CD4-positive, alpha-beta T cell treated with Interleukin-6 for 4 hours (primary cell): ENCODE data around the gene PRR5L.
A peak's percentile ranks its signal among the peaks of the same experiment; 100 is the strongest.
"Not testable (repeated sequence)": the region's sequence is repeated elsewhere in the genome, so short reads cannot be mapped to it uniquely, and the experiment has no call there.

Experiments used
- DNase-seq: peaks from one replicate; pipeline ENCODE4 v3.0.0-alpha.2; 2020; ENCODE audit warnings: mixed read lengths

PRR5L gene

DNA sequence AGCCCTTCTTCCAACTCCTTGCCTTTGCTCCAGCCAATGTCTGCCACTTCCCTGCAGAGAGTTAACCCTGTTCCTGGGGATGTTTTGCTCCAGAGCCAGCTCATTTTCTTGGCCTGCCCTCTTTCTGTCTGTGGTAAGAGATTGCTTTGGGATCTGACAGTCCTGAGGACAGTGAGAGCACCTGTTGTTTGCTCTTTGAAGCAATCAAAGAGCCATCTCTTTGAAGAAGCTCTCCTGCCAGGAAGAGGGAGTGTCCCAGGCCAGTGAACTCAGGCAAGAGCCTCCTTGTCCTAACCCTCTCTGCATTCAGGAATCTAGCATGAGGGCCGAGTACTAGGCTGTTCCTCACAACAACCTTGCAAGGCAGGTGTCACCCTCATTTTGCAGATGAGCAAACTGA is 171.8 kb downstream of the PRR5L start:
- DNase-seq = no peak

DNA sequence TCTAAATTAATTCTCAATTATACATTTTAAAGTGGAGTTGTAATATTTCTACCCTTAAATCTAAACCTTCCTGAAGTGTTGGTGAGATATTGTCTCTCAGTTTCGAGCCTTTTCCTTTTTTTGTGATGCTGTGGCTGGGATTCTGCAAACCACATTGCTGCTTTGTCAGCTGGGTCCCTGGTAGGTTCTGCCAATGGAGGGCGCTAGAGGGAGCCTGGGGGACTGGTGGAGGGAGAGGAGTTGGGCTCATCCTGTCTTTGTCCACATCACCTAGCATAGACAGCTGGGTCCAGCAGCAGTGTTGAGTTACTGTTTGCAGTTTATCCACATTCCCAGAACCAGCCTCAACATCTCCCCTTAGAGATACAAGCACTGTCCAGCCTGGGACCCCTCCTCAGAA is 173.0 kb downstream of the PRR5L start:
- no peak for DNase-seq

DNA sequence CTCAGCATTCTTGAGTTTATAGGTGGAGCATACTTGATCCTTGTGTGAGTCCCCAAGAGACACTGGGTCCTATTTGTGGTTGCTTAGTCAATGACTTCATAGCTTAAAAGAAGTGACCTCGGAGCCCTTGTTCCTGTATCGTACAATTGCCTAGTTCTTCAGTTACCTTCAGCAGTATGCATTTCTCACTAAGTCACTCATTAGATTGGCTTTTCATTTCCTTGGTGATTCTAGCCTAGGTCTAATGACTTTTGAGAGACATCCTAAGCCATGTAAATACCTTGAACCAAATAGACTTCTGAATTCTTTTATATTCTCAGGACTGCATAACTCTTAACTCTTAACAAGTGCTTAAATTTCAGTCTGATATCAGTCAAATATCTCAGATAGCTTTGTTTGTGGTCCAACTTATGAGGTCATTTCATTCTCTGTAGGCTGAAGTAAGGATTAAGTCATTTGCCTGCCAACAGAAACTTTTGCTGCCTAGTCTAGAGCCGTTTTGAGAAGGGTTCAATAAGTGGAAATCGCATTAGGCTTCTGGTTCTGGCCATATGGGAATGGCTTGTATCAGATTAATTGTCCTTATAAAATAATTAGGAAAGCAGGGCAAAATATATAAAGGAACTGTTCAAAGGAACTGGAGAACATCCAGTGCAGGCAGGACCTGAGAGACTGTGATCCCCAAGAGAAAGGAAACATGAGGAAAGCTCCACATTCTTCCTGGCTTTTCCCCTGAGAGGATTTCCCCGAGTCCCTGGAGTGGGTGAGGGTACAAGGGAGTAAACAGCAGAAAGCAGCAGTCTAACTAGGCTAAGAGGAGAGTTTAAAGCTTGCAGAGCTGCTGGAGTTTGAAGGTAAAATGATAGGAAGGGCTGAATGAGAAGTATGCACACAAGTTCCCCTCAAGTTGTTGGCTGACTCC is 174.1 kb downstream of the PRR5L start:
- DNase-seq = no peak

DNA sequence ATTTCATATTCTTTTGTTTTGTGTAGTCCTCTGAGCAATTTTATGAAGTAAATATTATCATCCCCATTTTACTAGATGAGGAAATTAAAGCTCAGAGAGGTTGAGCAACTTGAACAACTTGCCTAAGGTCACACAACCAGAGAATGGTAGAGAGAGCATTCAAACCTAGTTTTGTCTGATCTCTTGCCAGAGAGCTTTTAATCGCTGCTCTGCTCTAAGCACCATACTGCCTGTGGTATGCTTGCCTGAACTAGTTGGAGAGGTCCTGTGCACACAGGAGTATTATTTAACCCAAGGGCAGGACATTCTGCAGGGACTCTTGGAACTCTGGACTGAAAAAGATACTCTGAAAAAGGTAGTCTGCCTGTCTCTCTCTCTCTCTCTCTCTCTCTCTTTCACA is 175.5 kb downstream of the PRR5L start:
- no peak for DNase-seq

DNA sequence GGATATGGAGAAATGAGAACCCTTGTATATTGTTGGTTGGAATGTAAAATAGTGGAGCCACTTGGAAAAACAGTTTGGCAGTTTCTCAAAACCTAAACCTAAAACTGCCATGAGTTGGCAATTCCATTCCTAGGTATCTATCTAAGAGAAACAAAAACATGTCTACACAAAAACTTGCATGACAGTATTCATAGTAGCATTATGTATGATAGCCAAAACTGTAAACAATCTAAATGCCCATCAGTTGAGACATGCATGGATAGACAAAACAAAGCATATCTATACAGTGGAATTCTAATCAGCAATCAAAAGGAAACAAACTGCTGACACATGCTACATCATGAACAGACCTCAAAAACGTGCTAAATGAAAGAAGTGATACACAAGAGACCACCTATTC is 179.1 kb downstream of the PRR5L start:
- no peak for DNase-seq

DNA sequence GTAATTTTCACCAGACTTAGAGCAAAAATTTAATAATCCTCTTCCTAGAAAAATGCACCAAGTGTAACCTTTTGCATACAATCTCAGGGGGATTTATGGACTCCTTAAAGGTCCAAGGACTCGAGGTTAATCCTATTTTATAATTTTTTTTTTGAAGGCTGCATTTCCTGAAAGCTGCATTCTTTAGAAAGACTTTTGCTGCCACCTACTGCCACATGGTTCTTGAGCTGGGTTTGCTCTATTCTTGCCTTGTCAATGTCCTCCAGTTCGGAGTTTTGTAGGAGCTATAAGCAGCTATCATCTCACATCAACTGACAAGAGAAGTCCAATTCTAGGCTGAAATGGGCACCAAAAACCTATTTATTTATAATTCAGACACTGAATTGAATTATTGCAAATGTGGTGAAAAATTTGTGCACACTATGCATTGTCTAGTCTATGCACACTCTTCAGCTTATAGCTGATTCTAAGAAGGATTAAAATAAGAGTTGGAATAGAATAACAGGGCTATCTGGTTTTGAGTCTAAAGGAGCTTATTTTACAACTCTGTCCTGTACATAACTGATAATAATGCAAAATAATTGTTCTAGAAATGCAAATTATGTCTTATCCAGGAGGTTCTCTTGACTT is 182.7 kb downstream of the PRR5L start:
- DNase-seq = peak; percentile 37

DNA sequence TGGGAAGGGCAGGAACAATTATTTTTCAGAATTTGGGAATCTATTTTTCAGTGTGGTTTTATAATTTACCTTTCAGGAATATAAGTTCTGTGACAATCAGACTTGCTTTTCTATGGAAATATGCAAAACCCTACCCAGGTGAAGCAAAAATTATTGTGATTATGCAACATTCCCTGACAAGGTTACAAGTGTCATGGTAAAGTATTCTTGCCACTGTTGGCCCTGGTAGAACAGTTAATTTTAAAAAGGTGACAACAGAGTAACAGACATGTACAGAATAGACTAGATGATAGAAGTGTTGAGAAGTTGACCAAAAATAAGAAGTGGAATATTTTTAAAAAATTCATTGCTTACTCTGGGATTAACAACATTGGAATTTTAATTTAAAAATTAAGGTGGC is 184.7 kb downstream of the PRR5L start:
- DNase-seq = no peak

DNA sequence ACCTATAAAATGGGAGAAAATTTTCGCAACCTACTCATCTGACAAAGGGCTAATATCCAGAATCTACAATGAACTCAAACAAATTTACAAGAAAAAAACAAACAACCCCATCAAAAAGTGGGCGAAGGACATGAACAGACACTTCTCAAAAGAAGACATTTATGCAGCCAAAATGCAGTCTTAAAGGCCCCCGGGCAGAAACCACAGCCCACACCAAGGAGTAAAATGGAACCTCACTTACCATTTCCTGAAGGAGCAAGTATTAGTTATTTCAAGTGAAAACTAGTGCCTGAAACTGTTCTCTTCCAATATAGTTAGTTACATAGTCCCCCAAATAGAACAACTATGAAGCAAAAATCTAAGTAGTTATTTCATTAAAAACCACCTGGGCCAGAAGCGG is 187.0 kb downstream of the PRR5L start:
- DNase-seq = not testable (repeated sequence)

DNA sequence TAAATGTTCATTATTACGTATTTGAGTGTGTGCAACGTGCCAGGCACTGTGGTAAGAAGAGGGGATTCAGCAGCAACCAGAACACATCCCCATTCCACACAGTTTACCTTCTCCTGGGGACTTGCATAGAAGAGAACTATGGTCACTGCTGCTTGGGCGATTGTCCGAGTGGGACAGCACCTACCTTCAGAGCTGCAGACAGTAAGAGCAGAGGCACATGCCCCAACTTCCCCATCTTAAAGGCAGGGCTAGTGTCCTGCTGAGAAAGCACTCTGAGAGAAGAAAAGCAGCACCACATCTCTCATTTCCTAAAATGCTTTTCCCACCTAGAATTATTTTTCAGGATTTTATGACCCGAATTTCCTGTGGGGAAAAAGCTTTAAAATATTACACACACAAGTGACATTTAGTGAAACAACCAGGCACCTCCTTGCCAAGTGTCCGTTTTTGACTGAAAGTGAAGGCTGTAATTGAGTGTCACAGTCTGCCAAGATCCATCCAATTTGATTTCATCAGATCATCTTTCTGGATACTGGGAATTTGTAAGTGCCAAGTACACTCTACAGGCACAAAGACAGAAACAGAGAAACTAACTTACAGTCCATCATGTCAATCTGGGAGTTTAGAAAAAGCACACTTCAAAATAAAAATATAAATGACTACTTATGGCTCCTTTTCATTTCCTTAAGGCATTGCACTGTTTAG is 189.4 kb downstream of the PRR5L start:
- no peak for DNase-seq

DNA sequence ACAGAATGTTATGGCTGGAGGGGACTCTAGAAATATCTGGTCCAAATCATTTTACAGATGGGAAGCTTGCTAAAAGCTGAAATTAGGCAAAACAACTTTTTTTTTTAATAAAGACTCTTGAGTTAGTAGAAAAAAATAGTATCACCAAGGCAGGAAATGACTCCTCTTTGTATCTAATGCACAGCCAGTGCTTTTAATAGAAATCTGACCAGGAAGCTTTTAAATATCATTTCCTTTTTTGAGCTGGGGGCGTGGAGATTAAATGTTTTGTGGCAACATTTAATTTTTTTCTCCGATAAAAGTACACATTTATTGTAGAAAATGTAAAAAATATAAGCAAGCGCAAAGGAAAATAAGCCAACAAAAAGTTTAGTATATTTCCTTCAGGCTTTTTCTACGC is 191.5 kb downstream of the PRR5L start:
- no peak for DNase-seq

DNA sequence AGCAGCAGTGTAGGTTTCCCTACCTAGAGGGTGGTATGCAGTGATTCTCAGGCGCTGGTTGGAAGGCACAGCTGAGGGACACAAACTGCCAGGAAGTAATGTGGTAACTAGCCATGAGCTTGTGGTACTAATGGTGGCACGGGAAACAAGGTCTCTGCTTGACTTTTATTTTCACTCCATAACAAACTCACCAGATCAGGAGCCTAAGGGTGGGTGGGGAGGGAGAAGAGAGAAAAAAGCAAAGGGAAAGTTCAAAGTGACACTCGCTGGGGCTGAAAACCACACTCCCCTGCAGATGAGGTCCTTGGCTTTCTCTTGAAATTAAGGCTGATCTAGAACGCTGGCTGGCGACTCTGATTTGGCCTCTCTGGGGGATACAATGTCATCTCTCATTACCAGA is 192.0 kb downstream of the PRR5L start:
- DNase-seq = no peak

DNA sequence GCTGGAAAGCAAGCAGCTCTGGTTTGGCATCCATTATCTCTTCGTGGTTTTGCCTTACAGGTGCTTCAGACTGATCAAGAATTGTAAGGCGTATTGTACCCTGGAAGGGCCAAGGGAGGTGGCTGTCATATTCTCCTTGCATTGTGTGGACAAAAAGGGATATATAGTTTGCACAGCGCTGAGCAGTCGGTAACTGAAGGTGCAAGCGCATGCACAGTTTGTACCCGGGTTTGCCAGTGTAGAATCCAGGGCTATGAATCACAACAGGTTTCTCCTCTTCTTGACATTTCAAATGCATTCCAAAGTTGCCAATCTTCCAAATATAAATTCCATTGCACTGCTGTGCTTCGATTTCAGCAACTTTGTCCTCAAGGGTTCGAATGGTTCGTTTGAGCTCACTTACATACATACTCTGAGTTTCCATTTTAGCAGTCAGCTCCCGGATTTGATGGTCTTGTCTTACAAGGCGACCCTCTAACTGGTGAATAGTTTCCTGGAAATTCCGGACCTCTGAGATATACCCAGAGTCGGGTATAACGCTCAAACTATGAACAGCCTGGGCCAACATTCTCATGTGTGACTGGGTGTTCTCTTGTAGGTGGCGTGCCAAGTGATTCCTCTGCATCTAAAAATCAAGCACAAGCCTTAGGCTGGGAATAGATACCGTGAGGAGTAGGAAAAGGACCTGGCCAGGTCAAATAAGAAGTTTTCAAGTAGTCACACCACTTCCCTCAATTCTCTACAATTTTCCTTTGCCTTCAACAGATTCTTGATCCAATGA is 194.1 kb downstream of the PRR5L start:
- DNase-seq = no peak

DNA sequence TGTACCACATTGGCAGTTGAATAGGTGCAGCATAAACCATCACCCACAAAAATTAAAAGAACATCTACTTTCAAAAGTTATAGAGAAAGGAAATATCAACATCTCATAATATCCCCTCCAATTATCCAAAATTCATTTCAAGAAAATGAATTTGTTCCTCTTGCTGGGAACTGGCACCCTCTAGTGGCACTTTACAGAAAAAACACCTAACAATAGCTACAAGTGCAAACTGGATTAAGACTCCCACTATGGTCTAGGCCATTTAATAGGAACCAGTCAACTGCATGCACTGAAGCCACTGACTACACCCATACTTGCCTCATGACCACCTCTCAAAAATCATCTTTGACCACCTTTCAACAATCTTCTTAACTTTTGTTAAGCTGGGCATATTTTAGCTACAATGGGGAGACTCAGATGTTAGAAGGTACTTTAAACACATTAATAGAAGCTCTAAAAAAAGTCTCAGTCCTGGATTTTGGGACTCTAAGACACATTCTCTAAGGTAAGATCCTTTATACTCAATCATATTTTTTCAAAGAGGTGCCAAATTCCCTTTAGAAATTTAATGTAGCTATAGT is 196.7 kb downstream of the PRR5L start:
- DNase-seq = peak; percentile 28

DNA sequence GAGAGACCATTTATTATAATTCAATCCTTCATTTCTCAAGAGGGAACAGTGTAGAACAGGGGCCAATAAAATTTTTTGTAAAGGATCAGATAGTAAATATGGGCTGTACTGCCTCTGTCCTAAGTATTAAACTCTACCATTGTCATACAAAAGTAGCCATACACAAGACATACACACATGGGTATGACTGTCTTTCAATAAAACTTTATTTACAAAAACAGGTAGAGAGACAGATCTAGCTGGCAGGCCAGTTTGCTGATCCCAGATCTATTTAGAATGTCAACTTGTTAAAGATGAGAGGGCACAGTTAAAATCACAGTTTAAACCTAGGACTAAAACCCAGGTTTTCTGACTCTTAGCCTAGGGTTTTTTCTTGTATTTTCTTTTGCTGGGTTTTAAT is 197.2 kb downstream of the PRR5L start:
- no peak for DNase-seq

DNA sequence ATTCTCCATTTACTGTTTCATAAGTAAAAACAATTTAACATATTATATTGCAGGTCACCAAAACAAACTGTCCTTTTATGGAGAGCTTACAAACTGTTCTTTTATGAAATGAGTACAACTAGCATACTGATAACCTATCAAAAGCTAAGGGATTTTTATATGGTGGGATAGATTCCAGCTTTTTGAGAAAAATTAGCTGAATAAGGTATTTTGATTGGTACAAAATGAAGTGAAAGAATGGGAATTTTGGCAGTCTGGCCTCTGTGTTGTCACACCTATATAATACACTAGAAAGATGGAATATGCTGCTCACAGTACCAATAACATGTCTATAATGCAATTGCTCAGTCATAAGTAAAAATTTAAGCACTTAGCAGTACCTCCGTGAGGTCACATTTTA is 202.6 kb downstream of the PRR5L start:
- DNase-seq = no peak

DNA sequence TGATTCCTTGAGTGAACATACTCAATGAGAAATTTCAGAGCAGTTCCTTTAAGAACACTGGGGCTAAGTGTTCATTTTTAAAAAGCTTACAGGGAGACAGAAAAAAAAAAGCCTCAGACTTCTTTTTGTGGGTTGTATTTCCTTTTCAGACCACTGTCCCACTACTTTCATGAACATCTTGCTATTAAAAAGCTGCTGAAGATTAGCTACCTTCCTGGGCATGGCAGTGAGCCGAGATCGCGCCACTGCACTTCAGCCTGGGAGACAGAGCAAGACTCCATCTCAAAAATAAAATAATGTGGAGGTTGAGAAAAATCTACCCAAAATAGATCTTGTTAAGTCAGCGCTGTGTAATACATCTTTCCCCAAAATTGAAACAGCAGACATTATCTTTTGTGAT is 203.2 kb downstream of the PRR5L start:
- DNase-seq = no peak

DNA sequence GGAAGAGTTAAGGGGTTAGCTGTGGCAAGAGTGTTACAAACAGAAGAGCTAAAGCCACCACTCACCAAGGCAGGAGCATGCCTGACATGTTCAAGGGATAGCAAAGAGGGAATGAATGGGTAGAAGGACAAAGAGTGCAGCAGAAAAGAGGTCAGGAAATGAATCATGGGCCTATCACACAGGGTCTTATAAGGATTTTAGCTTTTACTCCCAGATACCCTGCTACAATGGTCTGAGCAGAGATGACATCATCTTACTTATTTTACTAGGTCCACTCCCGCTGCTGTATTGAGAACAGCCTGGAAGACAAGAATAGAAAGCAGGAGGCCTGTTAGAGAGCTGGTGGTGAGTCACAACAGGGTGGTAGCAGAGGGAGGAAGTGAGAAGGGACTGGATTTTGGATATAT is 204.2 kb downstream of the PRR5L start:
- DNase-seq = no peak

DNA sequence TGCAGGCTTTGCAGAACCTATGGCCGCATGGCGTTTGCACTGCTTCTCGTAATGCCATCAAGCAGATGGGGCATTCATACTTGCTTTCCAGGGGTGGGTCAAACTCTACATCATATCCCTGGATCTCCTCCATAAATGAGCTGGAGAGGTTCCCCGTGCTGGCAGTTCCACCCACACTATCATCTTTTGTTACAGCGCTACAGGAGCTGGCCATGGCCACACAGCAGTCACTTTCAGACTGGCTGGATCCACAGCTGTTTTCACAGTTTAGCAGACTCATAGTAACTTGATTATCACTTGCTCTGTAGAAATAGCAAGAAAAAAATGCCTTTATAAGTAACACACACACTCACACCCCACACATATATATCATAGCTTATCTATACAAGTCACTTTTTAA is 205.1 kb downstream of the PRR5L start:
- DNase-seq = no peak

DNA sequence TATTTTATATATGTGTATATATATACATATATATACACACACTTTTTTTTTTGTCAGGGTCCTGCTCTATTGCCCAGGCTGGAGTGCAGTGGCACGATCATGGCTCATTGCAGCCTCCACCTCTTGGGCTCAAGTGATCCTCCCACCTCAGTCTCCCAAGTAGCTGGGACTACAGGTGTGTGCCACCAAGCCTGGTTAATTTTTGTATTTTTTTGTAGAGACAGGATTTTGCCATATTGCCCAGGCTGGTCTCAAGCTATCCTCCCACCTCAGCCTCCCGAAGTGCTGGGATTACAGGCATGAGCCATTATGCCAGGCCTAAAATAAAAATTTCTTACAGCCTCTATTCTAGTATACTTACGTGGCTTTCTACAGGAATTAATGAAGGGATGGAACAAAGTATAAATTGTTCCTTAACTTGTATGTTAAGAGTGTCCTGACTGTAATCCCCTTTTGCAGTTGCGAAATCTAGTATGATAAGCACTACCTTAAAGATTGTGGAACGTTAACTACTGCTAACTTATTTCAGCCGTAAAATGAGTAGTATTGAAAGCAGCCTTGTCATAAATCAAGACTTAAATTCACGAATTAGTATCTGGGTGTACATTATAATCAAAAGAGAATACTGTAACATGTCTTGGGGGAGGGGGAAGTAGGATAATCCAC is 211.9 kb downstream of the PRR5L start:
- DNase-seq = no peak

DNA sequence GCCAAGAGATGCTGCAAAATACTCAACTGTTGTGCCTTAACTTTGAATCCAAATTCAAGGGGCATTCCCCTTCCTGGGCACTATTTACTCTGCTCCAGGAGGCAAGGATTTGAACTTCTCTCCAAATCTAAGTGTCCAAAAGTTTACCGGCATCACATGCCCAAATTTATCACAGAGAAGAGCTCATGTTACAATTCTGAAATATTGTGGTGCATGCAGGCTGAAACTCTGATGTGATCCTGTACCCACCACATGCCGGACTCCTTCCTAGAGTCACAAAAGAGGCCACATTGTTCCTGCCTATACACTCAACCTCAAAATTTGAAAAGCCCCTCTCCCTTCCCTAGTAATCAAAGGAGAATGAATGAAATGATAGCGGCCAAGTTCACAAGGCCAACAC is 212.7 kb downstream of the PRR5L start:
- no peak for DNase-seq

DNA sequence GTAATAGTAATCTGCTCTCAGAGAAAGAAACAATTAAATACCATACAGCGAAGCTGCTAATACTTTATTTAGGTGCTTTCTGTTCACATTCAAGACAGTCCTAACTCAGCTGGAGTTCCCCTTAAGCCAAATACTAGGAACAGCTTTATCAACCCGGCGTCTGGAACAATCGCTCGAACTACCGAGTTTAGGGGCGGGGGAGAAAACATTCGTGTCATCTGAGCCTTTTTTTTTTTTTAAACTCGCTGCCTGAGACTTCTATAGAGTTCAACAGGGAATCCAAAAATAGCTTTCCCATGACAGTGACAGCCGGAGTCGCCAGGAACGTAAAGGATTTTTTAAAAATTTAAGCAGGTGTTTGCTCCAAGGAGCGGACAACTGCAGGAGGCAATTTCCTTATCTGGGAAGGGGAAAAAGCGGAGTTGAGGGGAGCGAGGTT is 213.1 kb downstream of the PRR5L start:
- DNase-seq = no peak
